GM19035 (cell line): ENCODE data around the gene MYH16.
"Not testable (repeated sequence)": the region's sequence is repeated elsewhere in the genome, so short reads cannot be mapped to it uniquely, and the experiment has no call there.

Experiments
- ATAC-seq: cut with Tn5 transposase; IDR thresholded peaks from one replicate; pipeline ENCODE4 v1.9.1; 2021; ENCODE audit not compliant: unreplicated experiment

MYH16 gene

GRCh38 chr7:99257675-99258074 is 15.0 kb upstream of the MYH16 start:
- ATAC-seq, result no peak

GRCh38 chr7:99258501-99258900 is 14.1 kb upstream of the MYH16 start:
- ATAC-seq, result no peak

GRCh38 chr7:99260395-99260794 is 12.2 kb upstream of the MYH16 start:
- ATAC-seq, result no peak

- no peak for ATAC-seq
Observed at GRCh38 chr7:99261646-99262045, 11.0 kb upstream of the MYH16 start.

GRCh38 chr7:99265848-99266480 is 6.7 kb upstream of the MYH16 start:
- no peak for ATAC-seq

- ATAC-seq, result no peak
Observed at GRCh38 chr7:99267481-99267840, 5.2 kb upstream of the MYH16 start.

- ATAC-seq, result no peak
Observed at GRCh38 chr7:99267841-99268576, 4.6 kb upstream of the MYH16 start.

- no peak for ATAC-seq
Observed at GRCh38 chr7:99268577-99268908, 4.1 kb upstream of the MYH16 start.

- ATAC-seq, result no peak
Observed at GRCh38 chr7:99270702-99271101, 1.9 kb upstream of the MYH16 start.

- ATAC-seq, result not testable (repeated sequence)
Observed at GRCh38 chr7:99273561-99273960, 922 bp downstream of the MYH16 start.

GRCh38 chr7:99274908-99275307 is 2.3 kb downstream of the MYH16 start:
- not testable (repeated sequence) for ATAC-seq

GRCh38 chr7:99275496-99275895 is 2.9 kb downstream of the MYH16 start:
- no peak for ATAC-seq

GRCh38 chr7:99278180-99278579 is 5.5 kb downstream of the MYH16 start:
- no peak for ATAC-seq

- not testable (repeated sequence) for ATAC-seq
Observed at GRCh38 chr7:99284165-99284564, 11.5 kb downstream of the MYH16 start.

- ATAC-seq, result no peak
Observed at GRCh38 chr7:99287779-99288534, 15.3 kb downstream of the MYH16 start.

- no peak for ATAC-seq
Observed at GRCh38 chr7:99289185-99289584, 16.5 kb downstream of the MYH16 start.

GRCh38 chr7:99290148-99290547 is 17.5 kb downstream of the MYH16 start:
- not testable (repeated sequence) for ATAC-seq

- ATAC-seq, result no peak
Observed at GRCh38 chr7:99290980-99291607, 18.5 kb downstream of the MYH16 start.

- no peak for ATAC-seq
Observed at GRCh38 chr7:99292127-99292526, 19.5 kb downstream of the MYH16 start.

- no peak for ATAC-seq
Observed at GRCh38 chr7:99293167-99293566, 20.5 kb downstream of the MYH16 start.

GRCh38 chr7:99293650-99294049 is 21.0 kb downstream of the MYH16 start:
- ATAC-seq, result no peak

- no peak for ATAC-seq
Observed at GRCh38 chr7:99296471-99296870, 23.8 kb downstream of the MYH16 start.
